A549 (cell line): ENCODE results near the gene TRPM5. TPM values are rescaled to one million over a fixed set of nuclear protein-coding genes. Genes with fewer than 3 reads are reported as not detected.

ENCODE experiments used
- ATAC-seq, 2 experiments: fragments of 200-7000 bp in 1 of 2; fragments of >200 bp in 1 of 2; cut with Nextera tagmentation in 1 of 2; cut with Tn5 transposase in 1 of 2; 3 replicates each; pipeline versions ENCODE4 v1.8.0 to v1.9.1; 2018 to 2020; ENCODE audit warnings: mild to moderate bottlenecking in 1 of 2, moderate library complexity in 1 of 2
- CTCF ChIA-PET: fragments of 300-600 bp; sonication (Branson Sonifier 250); formaldehyde crosslinking; extraction: SDS; loops from one replicate; lab custom pipeline; 2021; ENCODE audit warnings: antibody characterized with exemption, inconsistent platforms; lab: Yijun Ruan, JAX
- POLR2A ChIA-PET: fragments of 350-600 bp; formaldehyde crosslinking; extraction: SDS; loops from one replicate; lab custom pipeline; 2021; ENCODE audit warnings: antibody characterized with exemption, inconsistent platforms; lab: Yijun Ruan, JAX
- DNase-seq, 2 experiments: peaks; one replicate each; pipeline versions ENCODE4 v3.0.0 to v3.0.0-alpha.2; 2011 to 2016; ENCODE audit warnings: low read depth in 1 of 2, low spot score in 1 of 2
- FAIRE-seq: peaks from 2 replicates; lab custom pipeline; 2011; peaks lifted over from hg19 to GRCh38; lab: Jason Lieb, UNC
- H3K27ac ChIP-seq, 2 experiments: fragments of >200 bp; sonication (Bioruptor Twin); formaldehyde crosslinking; 3 replicates each; pipeline ENCODE4 v1.5.1; 2016 to 2017
- H3K4me1 ChIP-seq: fragments of >200 bp; sonication (Bioruptor Twin); formaldehyde crosslinking; 3 replicates; pipeline ENCODE4 v1.6.1; 2016
- H3K4me2 ChIP-seq: fragments of >200 bp; sonication (Bioruptor Twin); formaldehyde crosslinking; 3 replicates; pipeline ENCODE4 v1.6.1; 2016
- H3K4me3 ChIP-seq: fragments of >200 bp; sonication (Bioruptor Twin); formaldehyde crosslinking; 3 replicates; pipeline ENCODE4 v1.5.1; 2016
- H3K9me3 ChIP-seq: fragments of >200 bp; sonication (Bioruptor Twin); formaldehyde crosslinking; 3 replicates; pipeline ENCODE4 v1.6.1; 2016
- CHD2 ChIP-seq: fragments of 150-350 bp; IDR thresholded peaks from 2 replicates; pipeline ENCODE4 v1.6.1; 2014; ENCODE audit warnings: low read length; ENCODE audit not compliant: partially characterized antibody
- EHF ChIP-seq: fragments of 250-450 bp; sonication (Bioruptor Pico); IDR thresholded peaks from 2 replicates; pipeline ENCODE4 v1.5.0; 2020; ENCODE audit warnings: mild to moderate bottlenecking
- EHMT2 ChIP-seq: fragments of 200-600 bp; sonication (generic); IDR thresholded peaks from 2 replicates; pipeline ENCODE4 v1.6.1; 2016; ENCODE audit warnings: antibody characterized with exemption, low read depth, mild to moderate bottlenecking, moderate library complexity
- ESRRA ChIP-seq: fragments of 150-350 bp; IDR thresholded peaks from 2 replicates; pipeline ENCODE4 v1.6.1; 2014; ENCODE audit warnings: mild to moderate bottlenecking, low read length, borderline replicate concordance
- FOSB ChIP-seq: fragments of 250-450 bp; sonication (Bioruptor Pico); IDR thresholded peaks from 2 replicates; pipeline ENCODE4 v1.5.0; 2020; ENCODE audit warnings: mild to moderate bottlenecking, moderate library complexity
- FOSL2 ChIP-seq, 2 experiments: fragments of 450-650 bp in 1 of 2; fragments of >200 bp in 1 of 2; sonication (Bioruptor Twin) in 1 of 2; formaldehyde crosslinking; IDR thresholded peaks; 2 replicates each; pipeline versions ENCODE4 v1.5.0 to v1.6.1; 2016 to 2020; ENCODE audit warnings: mild to moderate bottlenecking in 1 of 2, moderate library complexity in 1 of 2
- FOXS1 ChIP-seq: fragments of 250-450 bp; sonication (Bioruptor Pico); IDR thresholded peaks from 2 replicates; pipeline ENCODE4 v1.5.0; 2020; ENCODE audit warnings: mild to moderate bottlenecking, moderate library complexity
- HOXA7 ChIP-seq: fragments of 250-450 bp; sonication (Bioruptor Pico); IDR thresholded peaks from 2 replicates; pipeline ENCODE4 v1.5.0; 2020; ENCODE audit warnings: mild to moderate bottlenecking, moderate library complexity
- HOXB5 ChIP-seq: fragments of 250-450 bp; sonication (Bioruptor Pico); IDR thresholded peaks from 2 replicates; pipeline ENCODE4 v1.5.0; 2020; ENCODE audit warnings: mild to moderate bottlenecking, moderate library complexity
- MYC ChIP-seq: IDR thresholded peaks from 2 replicates; pipeline ENCODE4 v1.6.1; 2012; ENCODE audit warnings: mild to moderate bottlenecking, inconsistent platforms, low read length, improper control_type of control experiment, borderline replicate concordance
- NPAS2 ChIP-seq: fragments of 250-450 bp; sonication (Bioruptor Pico); IDR thresholded peaks from 2 replicates; pipeline ENCODE4 v1.8.0; 2022; ENCODE audit warnings: mild to moderate bottlenecking, moderate library complexity, borderline replicate concordance
- NR3C1 ChIP-seq: fragments of >200 bp; sonication (Bioruptor Twin); formaldehyde crosslinking; IDR thresholded peaks from 3 replicates; pipeline ENCODE4 v1.6.1; 2017
- POLR2AphosphoS2 ChIP-seq: conservative IDR thresholded peaks from 2 replicates; pipeline ENCODE4 v1.6.1; 2012; ENCODE audit warnings: low read length, improper control_type of control experiment, inconsistent platforms
- RNF2 ChIP-seq: fragments of 200-600 bp; sonication (generic); IDR thresholded peaks from 2 replicates; pipeline ENCODE4 v1.6.1; 2016; ENCODE audit warnings: low read depth, mild to moderate bottlenecking, antibody characterized with exemption, moderate library complexity, borderline replicate concordance
- TFCP2L1 ChIP-seq: fragments of 250-450 bp; sonication (Bioruptor Pico); IDR thresholded peaks from 2 replicates; pipeline ENCODE4 v1.5.0; 2021; ENCODE audit warnings: mild to moderate bottlenecking
- WGBS: methylation state at CpG from one replicate; pipeline ENCODE4 v1.1.6; 2017; ENCODE audit errors: missing lambda C conversion rate; 5-methylcytosine and 5-hydroxymethylcytosine counted together
- polyA plus RNA-seq, 4 experiments: library from polyadenylated mRNA; depleted of rRNA in 3 of 4; stranded (reverse); fragments of >200 nt; fragmentation: RNase III in 1 of 4; extraction: RNeasy Plus Mini Kit Qiagen cat#74134 plus additional on column Dnase treatment in 1 of 4; gene quantifications; 2 replicates in 3 of 4; 3 replicates in 1 of 4; pipeline ENCODE4 v1.2.3, GENCODE V29; 2011 to 2017
- TF ChIP-seq, protein P1 (sequence below): IDR thresholded peaks from 2 replicates; pipeline ENCODE4 v1.6.1; 2012; ENCODE audit warnings: low read depth, borderline replicate concordance
- TF ChIP-seq, protein P2 (sequence below): fragments of >200 bp; sonication (Bioruptor Twin); formaldehyde crosslinking; IDR thresholded peaks from 3 replicates; pipeline ENCODE4 v1.6.1; 2016
- TF ChIP-seq, protein P3 (sequence below): fragments of >200 bp; sonication (Bioruptor Twin); formaldehyde crosslinking; IDR thresholded peaks from 3 replicates; pipeline ENCODE4 v1.5.1; 2016
- TF ChIP-seq, protein P4 (sequence below): fragments of 450-650 bp; IDR thresholded peaks from 2 replicates; pipeline ENCODE4 v1.6.1; 2014; ENCODE audit warnings: antibody characterized with exemption

The TRPM5 gene
- polyA plus RNA-seq, 2 of the 4 experiments (the other 2 are of a cell fraction), result not detected

DNA sequence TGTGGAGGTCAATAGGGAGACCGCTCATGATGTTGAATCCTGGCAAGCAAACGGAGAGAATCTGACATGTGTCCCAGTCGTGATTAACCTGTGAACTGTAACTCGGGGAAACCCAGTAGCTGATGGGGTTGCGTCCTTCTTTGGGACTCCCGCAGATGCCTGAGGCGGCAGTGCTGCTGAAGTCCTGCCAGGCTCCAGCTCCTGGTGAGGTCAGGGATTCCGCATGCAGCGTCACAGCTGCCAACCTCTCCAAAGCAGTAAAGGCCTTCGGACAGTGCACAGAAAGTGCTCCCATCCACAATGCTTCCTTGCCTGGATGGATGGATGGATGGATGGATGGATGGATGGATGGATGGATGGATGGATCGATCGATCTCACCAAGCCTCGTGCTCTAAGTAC is 14.0 kb upstream of the TRPM5 start:
- 65% methylated on average over 13 of the region's 13 CpGs for WGBS
- ATAC-seq, result no peak
- no peak overlapping the region for H3K4me3 ChIP-seq
- CTCF ChIA-PET, result interaction anchor here (0.6 to 1.7 kb wide), 4 partner anchors 9 to 58 kb away, joined by 3 to 5 read pairs (median 3); no protein-coding TSS in a partner anchor
- no peak overlapping the region for H3K4me2 ChIP-seq
- no peak for DNase-seq
- FAIRE-seq, result no peak
- H3K4me1 ChIP-seq, result no peaks in the 10 kb centered on the region
- H3K27ac ChIP-seq, result no peak overlapping the region
- POLR2A ChIA-PET, result no interaction called here
- TF ChIP-seq FOSB, result no peak
- no peak for TF ChIP-seq POLR2AphosphoS2
- TF ChIP-seq HOXA7 (CRISPR knock-in tag), result no peak
- TF ChIP-seq NPAS2 (CRISPR knock-in tag), result no peak
- TF ChIP-seq, protein P1, sequence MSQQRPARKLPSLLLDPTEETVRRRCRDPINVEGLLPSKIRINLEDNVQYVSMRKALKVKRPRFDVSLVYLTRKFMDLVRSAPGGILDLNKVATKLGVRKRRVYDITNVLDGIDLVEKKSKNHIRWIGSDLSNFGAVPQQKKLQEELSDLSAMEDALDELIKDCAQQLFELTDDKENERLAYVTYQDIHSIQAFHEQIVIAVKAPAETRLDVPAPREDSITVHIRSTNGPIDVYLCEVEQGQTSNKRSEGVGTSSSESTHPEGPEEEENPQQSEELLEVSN, result no peak
- no peak for TF ChIP-seq MYC
- TF ChIP-seq EHMT2, result no peak
- no peaks in the 10 kb centered on the region for H3K9me3 ChIP-seq

DNA sequence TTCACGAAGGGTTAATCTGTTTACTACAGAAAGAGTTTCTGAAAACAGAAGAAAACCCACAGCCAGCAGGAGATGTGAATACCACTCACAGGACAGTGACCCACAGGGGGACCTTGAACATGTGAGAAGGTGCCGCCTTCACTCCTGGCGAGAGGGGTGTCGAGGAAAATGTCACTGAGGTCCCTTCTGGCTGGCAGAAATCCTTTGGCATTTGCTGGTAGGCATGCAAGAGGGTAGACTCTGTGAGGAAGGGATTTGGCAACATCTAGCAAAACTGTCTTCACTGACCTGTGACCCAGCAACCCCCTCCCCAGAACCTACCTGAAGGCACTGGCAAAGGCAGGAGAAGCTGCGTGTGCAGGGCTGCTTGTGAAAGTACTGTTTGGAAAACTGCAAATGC is 9.1 kb upstream of the TRPM5 start:
- no peaks in the 10 kb centered on the region for H3K4me1 ChIP-seq
- H3K27ac ChIP-seq, result no peak overlapping the region
- 28% methylated on average over 5 of the region's 5 CpGs for WGBS
- no peaks in the 10 kb centered on the region for H3K9me3 ChIP-seq
- POLR2A ChIA-PET, result no interaction called here
- TF ChIP-seq, protein P2, sequence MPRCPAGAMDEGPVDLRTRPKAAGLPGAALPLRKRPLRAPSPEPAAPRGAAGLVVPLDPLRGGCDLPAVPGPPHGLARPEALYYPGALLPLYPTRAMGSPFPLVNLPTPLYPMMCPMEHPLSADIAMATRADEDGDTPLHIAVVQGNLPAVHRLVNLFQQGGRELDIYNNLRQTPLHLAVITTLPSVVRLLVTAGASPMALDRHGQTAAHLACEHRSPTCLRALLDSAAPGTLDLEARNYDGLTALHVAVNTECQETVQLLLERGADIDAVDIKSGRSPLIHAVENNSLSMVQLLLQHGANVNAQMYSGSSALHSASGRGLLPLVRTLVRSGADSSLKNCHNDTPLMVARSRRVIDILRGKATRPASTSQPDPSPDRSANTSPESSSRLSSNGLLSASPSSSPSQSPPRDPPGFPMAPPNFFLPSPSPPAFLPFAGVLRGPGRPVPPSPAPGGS, result no peak
- TF ChIP-seq FOXS1 (CRISPR knock-in tag) (no peak), TFCP2L1 (CRISPR knock-in tag) (no peak)
- TF ChIP-seq, all 56 proteins: peak for 0
- no peak for FAIRE-seq
- CTCF ChIA-PET, result interaction anchor here (1.6 kb wide), 1 partner anchor 33 kb away, joined by 4 read pairs; no protein-coding TSS in a partner anchor
- H3K4me3 ChIP-seq, result no peak overlapping the region
- H3K4me2 ChIP-seq, result no peak overlapping the region
- ATAC-seq, result no peak
- DNase-seq, result no peak

DNA sequence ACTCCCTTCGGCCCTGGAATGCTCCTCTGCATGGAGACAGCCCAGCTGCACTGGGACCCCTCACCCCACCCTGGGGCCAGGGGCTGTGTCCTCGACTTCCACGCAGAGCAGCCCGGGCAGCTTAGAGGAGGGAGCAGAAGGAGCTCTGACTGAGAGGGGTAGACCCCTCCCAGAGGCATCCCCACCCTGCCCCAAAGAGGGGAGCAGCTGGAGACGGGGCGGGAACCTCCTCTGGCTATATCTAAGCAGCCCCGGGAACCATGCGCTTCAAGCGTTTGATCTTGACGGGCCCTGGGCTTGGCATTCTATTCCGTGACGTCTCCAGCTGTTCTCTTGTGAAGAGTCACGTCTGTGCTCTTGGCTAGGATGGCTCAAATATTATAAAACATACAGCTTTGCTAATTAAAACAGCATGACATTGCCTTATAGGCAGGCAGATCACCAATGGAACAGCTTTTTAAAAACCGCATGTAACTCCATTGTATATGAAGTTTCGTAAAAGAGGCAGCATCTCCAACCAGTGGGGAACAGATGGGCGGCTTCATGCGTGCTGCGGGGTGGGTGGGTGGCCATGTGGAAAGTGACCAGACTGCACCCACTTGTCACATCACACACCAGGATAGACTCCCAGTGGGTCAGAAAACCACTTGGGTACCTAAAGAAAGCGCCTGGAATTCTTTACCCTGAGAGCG is 8.2 kb upstream of the TRPM5 start:
- no peak for DNase-seq
- Histone ChIP-seq H3K4me2 (no peak overlapping the region), H3K9me3 (no peaks in the 10 kb centered on the region)
- CTCF ChIA-PET, result interaction anchor here (1.2 to 2.0 kb wide), 3 partner anchors 13 to 79 kb away, joined by 3 to 14 read pairs (median 7); no protein-coding TSS in a partner anchor
- TF ChIP-seq ESRRA, result no peak
- TF ChIP-seq EHF (CRISPR knock-in tag), result no peak
- TF ChIP-seq, all 56 proteins: peak for 0
- no peak for ATAC-seq
- H3K4me3 ChIP-seq, result no peak overlapping the region
- H3K27ac ChIP-seq, result no peak overlapping the region
- WGBS, result 55% methylated on average over 15 of the region's 20 CpGs
- no peaks in the 10 kb centered on the region for H3K4me1 ChIP-seq
- FAIRE-seq, result no peak
- POLR2A ChIA-PET, result no interaction called here

DNA sequence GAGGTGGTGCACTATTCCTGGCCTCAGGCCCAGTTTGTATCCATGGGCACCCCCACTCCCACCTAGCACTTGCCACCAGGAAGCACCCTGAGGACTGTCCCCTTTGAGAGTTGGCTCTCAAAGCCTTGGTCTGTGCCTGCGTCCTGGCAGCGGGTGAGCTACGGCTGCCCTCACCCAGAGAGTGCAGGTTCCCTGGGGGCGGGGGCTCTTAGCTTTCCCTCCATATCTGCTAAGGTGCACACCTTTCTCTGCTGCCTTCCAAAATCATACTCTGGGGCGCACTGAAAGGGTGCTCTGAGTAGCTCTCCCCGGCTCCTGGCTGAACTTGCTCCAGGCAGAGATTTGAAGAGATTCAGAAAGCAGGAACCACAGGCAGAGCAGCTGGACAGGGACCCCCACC is 7.6 kb upstream of the TRPM5 start:
- no peak for ATAC-seq
- 7% methylated on average over 2 of the region's 6 CpGs for WGBS
- no peak for DNase-seq
- Histone ChIP-seq H3K27ac (no peak overlapping the region), H3K9me3 (no peaks in the 10 kb centered on the region), H3K4me2 (no peak overlapping the region), H3K4me3 (no peak overlapping the region), H3K4me1 (no peaks in the 10 kb centered on the region)
- ChIA-PET POLR2A (no interaction called here), CTCF (interaction anchor here (1.2 to 2.0 kb wide), 3 partner anchors 13 to 80 kb away, joined by 3 to 14 read pairs (median 7); no protein-coding TSS in a partner anchor)
- no peak for FAIRE-seq
- TF ChIP-seq RNF2, result no peak

DNA sequence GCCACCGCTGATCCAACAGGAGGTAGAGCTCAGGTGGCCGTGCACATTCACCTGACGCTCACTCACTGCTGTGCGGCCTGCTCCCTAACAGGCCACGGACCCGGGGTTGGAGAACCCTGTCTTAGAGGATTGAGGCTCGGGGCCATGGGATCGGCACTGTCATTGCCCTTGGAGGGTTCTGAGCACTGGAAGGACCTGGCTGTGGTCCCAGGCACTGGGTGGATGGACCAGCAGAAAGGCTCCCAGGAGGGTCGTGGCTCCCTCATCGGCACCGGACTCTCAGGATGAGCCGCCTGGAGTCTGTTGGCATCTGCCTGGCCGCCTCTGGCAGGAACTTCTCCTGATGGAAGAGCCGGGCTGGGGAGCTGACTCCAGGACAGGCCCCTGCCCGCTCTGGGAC is 7.0 kb upstream of the TRPM5 start:
- ChIA-PET CTCF (interaction anchor here (1.6 to 2.0 kb wide), 2 partner anchors 31 to 80 kb away, joined by 7 to 14 read pairs; no protein-coding TSS in a partner anchor), POLR2A (no interaction called here)
- no peaks in the 10 kb centered on the region for H3K9me3 ChIP-seq
- H3K4me3 ChIP-seq, result no peak overlapping the region
- ATAC-seq, result no peak
- no peak overlapping the region for H3K4me2 ChIP-seq
- 50% methylated on average over 10 of the region's 15 CpGs for WGBS
- no peak overlapping the region for H3K27ac ChIP-seq
- no peaks in the 10 kb centered on the region for H3K4me1 ChIP-seq
- FAIRE-seq, result no peak
- DNase-seq, result no peak
- TF ChIP-seq CHD2 (no peak), HOXA7 (CRISPR knock-in tag) (no peak), FOSL2 (IDR thresholded peaks at IDR 0.05) (no peak), FOSL2 (CRISPR knock-in tag; IDR thresholded peaks at IDR 0.05) (no peak), NR3C1 (no peak), HOXB5 (CRISPR knock-in tag) (no peak)
- TF ChIP-seq, protein P3, sequence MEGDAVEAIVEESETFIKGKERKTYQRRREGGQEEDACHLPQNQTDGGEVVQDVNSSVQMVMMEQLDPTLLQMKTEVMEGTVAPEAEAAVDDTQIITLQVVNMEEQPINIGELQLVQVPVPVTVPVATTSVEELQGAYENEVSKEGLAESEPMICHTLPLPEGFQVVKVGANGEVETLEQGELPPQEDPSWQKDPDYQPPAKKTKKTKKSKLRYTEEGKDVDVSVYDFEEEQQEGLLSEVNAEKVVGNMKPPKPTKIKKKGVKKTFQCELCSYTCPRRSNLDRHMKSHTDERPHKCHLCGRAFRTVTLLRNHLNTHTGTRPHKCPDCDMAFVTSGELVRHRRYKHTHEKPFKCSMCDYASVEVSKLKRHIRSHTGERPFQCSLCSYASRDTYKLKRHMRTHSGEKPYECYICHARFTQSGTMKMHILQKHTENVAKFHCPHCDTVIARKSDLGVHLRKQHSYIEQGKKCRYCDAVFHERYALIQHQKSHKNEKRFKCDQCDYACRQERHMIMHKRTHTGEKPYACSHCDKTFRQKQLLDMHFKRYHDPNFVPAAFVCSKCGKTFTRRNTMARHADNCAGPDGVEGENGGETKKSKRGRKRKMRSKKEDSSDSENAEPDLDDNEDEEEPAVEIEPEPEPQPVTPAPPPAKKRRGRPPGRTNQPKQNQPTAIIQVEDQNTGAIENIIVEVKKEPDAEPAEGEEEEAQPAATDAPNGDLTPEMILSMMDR, result no peak
- TF ChIP-seq, protein P2, result no peak
- TF ChIP-seq, protein P4, sequence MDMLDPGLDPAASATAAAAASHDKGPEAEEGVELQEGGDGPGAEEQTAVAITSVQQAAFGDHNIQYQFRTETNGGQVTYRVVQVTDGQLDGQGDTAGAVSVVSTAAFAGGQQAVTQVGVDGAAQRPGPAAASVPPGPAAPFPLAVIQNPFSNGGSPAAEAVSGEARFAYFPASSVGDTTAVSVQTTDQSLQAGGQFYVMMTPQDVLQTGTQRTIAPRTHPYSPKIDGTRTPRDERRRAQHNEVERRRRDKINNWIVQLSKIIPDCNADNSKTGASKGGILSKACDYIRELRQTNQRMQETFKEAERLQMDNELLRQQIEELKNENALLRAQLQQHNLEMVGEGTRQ, result no peak
